HL-60 (cell line): ENCODE measurements around the gene PRDX3.

Experiments used
- DNase-seq, 2 experiments: peaks; one replicate each; pipeline ENCODE4 v3.0.0-alpha.2; 2010 to 2020; ENCODE audit warnings: low read depth in 1 of 2, low spot score in 1 of 2
- H3K27ac ChIP-seq: fragments of 250-450 bp; sonication (Bioruptor Pico); replicated peaks from 2 replicates; pipeline ENCODE4 v1.5.1; 2020; ENCODE audit warnings: mild to moderate bottlenecking, moderate library complexity
- H3K27me3 ChIP-seq: fragments of 250-450 bp; sonication (Bioruptor Pico); 2 replicates; pipeline ENCODE4 v1.5.1; 2021; ENCODE audit warnings: mild to moderate bottlenecking, moderate library complexity; ENCODE audit not compliant: insufficient read depth, poor library complexity, severe bottlenecking
- H3K4me3 ChIP-seq: replicated peaks from 2 replicates; pipeline ENCODE4 v1.5.1; 2011; ENCODE audit warnings: mild to moderate bottlenecking, control low read depth, low read length; ENCODE audit not compliant: insufficient read depth
- CTCF ChIP-seq: IDR thresholded peaks from one replicate; pipeline ENCODE4 v1.5.1; 2011; ENCODE audit warnings: low read length, control low read depth, inconsistent platforms; ENCODE audit not compliant: insufficient read depth
- GABPA ChIP-seq: IDR thresholded peaks from 2 replicates; pipeline ENCODE4 v1.6.1; 2012; ENCODE audit warnings: low read depth
- POLR2AphosphoS5 ChIP-seq: IDR thresholded peaks from 2 replicates; pipeline ENCODE4 v1.6.1; 2012; ENCODE audit warnings: low read depth
- SPI1 ChIP-seq: IDR thresholded peaks from 2 replicates; pipeline ENCODE4 v1.6.1; 2012; ENCODE audit warnings: low read depth, mild to moderate bottlenecking, borderline replicate concordance
- TF ChIP-seq, protein P1 (sequence below): IDR thresholded peaks from 2 replicates; pipeline ENCODE4 v1.6.1; 2012; ENCODE audit warnings: low read depth; ENCODE audit not compliant: insufficient replicate concordance

PRDX3 gene

GRCh38 chr10:119174109-119174508, 4.5 kb downstream of the PRDX3 start:
- H3K27ac ChIP-seq = no peak overlapping the region; the same call in 1 of the 2 replicates
- TF ChIP-seq, protein P1, sequence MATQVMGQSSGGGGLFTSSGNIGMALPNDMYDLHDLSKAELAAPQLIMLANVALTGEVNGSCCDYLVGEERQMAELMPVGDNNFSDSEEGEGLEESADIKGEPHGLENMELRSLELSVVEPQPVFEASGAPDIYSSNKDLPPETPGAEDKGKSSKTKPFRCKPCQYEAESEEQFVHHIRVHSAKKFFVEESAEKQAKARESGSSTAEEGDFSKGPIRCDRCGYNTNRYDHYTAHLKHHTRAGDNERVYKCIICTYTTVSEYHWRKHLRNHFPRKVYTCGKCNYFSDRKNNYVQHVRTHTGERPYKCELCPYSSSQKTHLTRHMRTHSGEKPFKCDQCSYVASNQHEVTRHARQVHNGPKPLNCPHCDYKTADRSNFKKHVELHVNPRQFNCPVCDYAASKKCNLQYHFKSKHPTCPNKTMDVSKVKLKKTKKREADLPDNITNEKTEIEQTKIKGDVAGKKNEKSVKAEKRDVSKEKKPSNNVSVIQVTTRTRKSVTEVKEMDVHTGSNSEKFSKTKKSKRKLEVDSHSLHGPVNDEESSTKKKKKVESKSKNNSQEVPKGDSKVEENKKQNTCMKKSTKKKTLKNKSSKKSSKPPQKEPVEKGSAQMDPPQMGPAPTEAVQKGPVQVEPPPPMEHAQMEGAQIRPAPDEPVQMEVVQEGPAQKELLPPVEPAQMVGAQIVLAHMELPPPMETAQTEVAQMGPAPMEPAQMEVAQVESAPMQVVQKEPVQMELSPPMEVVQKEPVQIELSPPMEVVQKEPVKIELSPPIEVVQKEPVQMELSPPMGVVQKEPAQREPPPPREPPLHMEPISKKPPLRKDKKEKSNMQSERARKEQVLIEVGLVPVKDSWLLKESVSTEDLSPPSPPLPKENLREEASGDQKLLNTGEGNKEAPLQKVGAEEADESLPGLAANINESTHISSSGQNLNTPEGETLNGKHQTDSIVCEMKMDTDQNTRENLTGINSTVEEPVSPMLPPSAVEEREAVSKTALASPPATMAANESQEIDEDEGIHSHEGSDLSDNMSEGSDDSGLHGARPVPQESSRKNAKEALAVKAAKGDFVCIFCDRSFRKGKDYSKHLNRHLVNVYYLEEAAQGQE = no peak
- no peak for TF ChIP-seq POLR2AphosphoS5
- TF ChIP-seq SPI1 = no peak
- no peak for TF ChIP-seq GABPA
- no peak for TF ChIP-seq CTCF
- no peak overlapping the region for H3K4me3 ChIP-seq
- no peaks in the 10 kb centered on the region for H3K27me3 ChIP-seq
- no peak for DNase-seq

DNA sequence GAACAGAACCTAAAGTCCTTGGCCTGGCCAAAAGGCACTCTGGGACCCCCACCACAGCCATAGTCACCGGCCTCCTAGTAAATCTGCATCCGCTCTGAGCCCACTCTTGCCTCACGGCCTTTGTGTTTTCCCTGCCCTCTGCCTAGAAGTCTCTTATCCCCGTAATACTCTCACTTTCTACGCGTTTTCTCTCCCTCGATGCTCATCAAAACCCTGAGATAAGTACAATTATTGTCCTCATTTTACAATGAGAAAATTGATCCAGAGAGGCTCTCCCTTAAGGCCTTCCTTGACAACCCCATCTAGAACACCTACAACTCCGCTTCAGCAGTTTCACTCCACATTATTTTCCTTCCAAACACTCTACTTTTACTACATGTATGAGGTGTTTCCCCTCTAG, 11.6 kb downstream of the PRDX3 start:
- Histone ChIP-seq H3K27ac (peak overlapping the region; percentile 99), H3K4me3 (no peak overlapping the region), H3K27me3 (no peaks in the 10 kb centered on the region)
- no peak for DNase-seq
- TF ChIP-seq, protein P1 = no peak
- no peak for TF ChIP-seq POLR2AphosphoS5
- no peak for TF ChIP-seq CTCF
- TF ChIP-seq SPI1 = no peak
- TF ChIP-seq GABPA = no peak

- Histone ChIP-seq H3K4me3 (no peak overlapping the region), H3K27ac (peak overlapping the region; percentile 99), H3K27me3 (no peaks in the 10 kb centered on the region)
- DNase-seq = peak in 1 of 2 experiments; percentile 51
- TF ChIP-seq POLR2AphosphoS5 (no peak), SPI1 (no peak), CTCF (no peak)
These were observed 12.0 kb downstream of the PRDX3 start for GRCh38 chr10:119166564-119166963.

DNA sequence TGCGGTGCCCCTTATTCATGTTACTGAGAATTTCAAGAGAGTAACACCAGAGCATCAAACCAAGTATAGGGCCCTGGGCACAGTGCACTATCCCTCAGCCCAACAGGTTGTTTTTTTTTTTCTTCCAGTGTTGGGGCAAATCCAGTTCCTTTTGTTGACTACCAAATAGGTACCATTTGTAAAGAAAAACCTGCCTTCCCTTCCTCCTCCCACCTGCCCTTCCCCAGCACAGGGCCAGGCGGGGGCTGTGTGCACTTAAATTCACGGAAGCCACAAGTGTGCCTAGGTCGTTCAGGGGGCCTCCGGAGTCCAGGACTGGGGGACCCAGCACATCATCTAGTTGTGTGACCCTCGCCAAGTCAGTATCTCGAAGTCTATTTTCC, 12.5 kb downstream of the PRDX3 start:
- Histone ChIP-seq H3K27me3 (no peaks in the 10 kb centered on the region), H3K27ac (peak overlapping the region; percentile 99), H3K4me3 (peak overlapping the region; percentile 59)
- TF ChIP-seq CTCF (no peak), POLR2AphosphoS5 (no peak; the same call in 1 of the 2 replicates), GABPA (no peak)
- TF ChIP-seq, protein P1 = no peak
- no peak for DNase-seq
